B cell (primary cell): Measurements from ENCODE around the gene KLF4. TPM values are rescaled to one million over a fixed set of nuclear protein-coding genes. Genes with fewer than 3 reads are reported as not detected.
A peak's percentile ranks its signal among the peaks of the same experiment; 100 is the strongest.

ENCODE experiments used
- ATAC-seq: fragments of 200-7000 bp; cut with Tn5 transposase; one replicate; pipeline ENCODE4 v1.10.0; 2021; ENCODE audit warnings: low read depth, mild to moderate bottlenecking, moderate number of reproducible peaks, moderate library complexity
- CTCF ChIA-PET: fragments of 350-600 bp; sonication (Branson Sonifier 250); formaldehyde crosslinking; loops from one replicate; lab custom pipeline; 2021; ENCODE audit warnings: antibody characterized with exemption, inconsistent platforms; lab: Charles Lee
- POLR2A ChIA-PET: fragments of 350-600 bp; sonication (Branson Sonifier 250); formaldehyde crosslinking; loops from one replicate; lab custom pipeline; 2021; ENCODE audit warnings: antibody characterized with exemption; lab: Charles Lee
- DNase-seq: peaks from one replicate; pipeline ENCODE4 v3.0.0; 2013
- H2AFZ ChIP-seq: 2 replicates; pipeline ENCODE4 v1.6.1; 2012; ENCODE audit warnings: mild to moderate bottlenecking, low read depth, low read length; ENCODE audit not compliant: insufficient read depth, poor library complexity, severe bottlenecking
- H3K27ac ChIP-seq, 2 donors: 1 replicate in 1 of 2; 2 replicates in 1 of 2; pipeline ENCODE4 v1.5.1; 2012 to 2013; ENCODE audit warnings: low read length in 2 of 2, mild to moderate bottlenecking in 2 of 2, moderate library complexity in 1 of 2
- H3K27me3 ChIP-seq, 4 experiments: fragments of 200-600 bp in 1 of 4; sonication (generic) in 1 of 4; replicated peaks in 1 of 4; 1 replicate in 2 of 4; 2 replicates in 2 of 4; pipeline versions ENCODE4 v1.6.1 to v1.7.0; 2013 to 2016; ENCODE audit warnings: low read length in 3 of 4, mild to moderate bottlenecking in 2 of 4, mixed read lengths in 1 of 4, moderate library complexity in 1 of 4; ENCODE audit not compliant: insufficient read depth in 4 of 4, control insufficient read depth in 3 of 4; ENCODE audit errors: control extremely low read depth in 1 of 4
- H3K36me3 ChIP-seq, 2 experiments: replicated peaks in 1 of 2; 1 replicate in 1 of 2; 2 replicates in 1 of 2; pipeline versions ENCODE4 v1.6.1 to v1.7.1; 2013; ENCODE audit warnings: low read length in 1 of 2; ENCODE audit not compliant: insufficient read depth in 2 of 2, control insufficient read depth in 1 of 2; ENCODE audit errors: control extremely low read depth in 1 of 2, extremely low read depth in 1 of 2
- H3K4me1 ChIP-seq, 2 donors: fragments of 200-600 bp in 1 of 2; sonication (generic) in 1 of 2; 1 replicate in 1 of 2; 2 replicates in 1 of 2; pipeline versions ENCODE4 v1.5.1 to v1.6.1; 2013 to 2017; ENCODE audit warnings: low read length in 2 of 2; ENCODE audit not compliant: control insufficient read depth in 2 of 2, insufficient read depth in 2 of 2
- H3K4me2 ChIP-seq: replicated peaks from 2 replicates; pipeline ENCODE3; 2012; ENCODE audit warnings: mild to moderate bottlenecking, low read depth, low read length; ENCODE audit not compliant: poor library complexity, severe bottlenecking
- H3K4me3 ChIP-seq, 5 experiments: fragments of 200-600 bp in 1 of 5; sonication (generic) in 1 of 5; 1 replicate in 3 of 5; 2 replicates in 2 of 5; pipeline versions ENCODE4 v1.5.1 to v1.7.0; 2011 to 2016; ENCODE audit warnings: low read length in 4 of 5, mild to moderate bottlenecking in 4 of 5, low read depth in 2 of 5, control low read depth in 1 of 5, moderate library complexity in 1 of 5; ENCODE audit not compliant: insufficient read depth in 1 of 5; ENCODE audit errors: control extremely low read depth in 1 of 5, extremely low read depth in 1 of 5
- H3K79me2 ChIP-seq: fragments of 200-600 bp; sonication (generic); one replicate; pipeline ENCODE4 v1.6.0; 2016; ENCODE audit warnings: low read length; ENCODE audit not compliant: control insufficient read depth, insufficient read depth
- H3K9ac ChIP-seq: fragments of 200-600 bp; sonication (generic); 2 replicates; pipeline ENCODE4 v1.6.1; 2017; ENCODE audit warnings: mild to moderate bottlenecking, low read length, moderate library complexity
- H3K9me3 ChIP-seq, 3 donors: one replicate each; pipeline versions ENCODE4 v1.6.1 to v1.7.1; 2013; ENCODE audit warnings: low read length in 2 of 3; ENCODE audit not compliant: control insufficient read depth in 2 of 3, insufficient read depth in 1 of 3; ENCODE audit errors: control extremely low read depth in 1 of 3
- H4K20me1 ChIP-seq: 2 replicates; pipeline ENCODE4 v1.6.0; 2012; ENCODE audit warnings: mild to moderate bottlenecking, low read length; ENCODE audit not compliant: insufficient read depth, control insufficient read depth, poor library complexity, severe bottlenecking
- H3K27ac Mint-ChIP-seq: one replicate; pipeline ENCODE4 v1.8.0; 2021; ENCODE audit warnings: mixed read lengths
- H3K27me3 Mint-ChIP-seq: one replicate; pipeline ENCODE4 v1.8.0; 2021; ENCODE audit warnings: mixed read lengths
- H3K4me1 Mint-ChIP-seq: one replicate; pipeline ENCODE4 v1.8.0; 2021; ENCODE audit warnings: mixed read lengths
- H3K4me3 Mint-ChIP-seq: one replicate; pipeline ENCODE4 v1.8.0; 2021; ENCODE audit warnings: mixed read lengths
- H3K9me3 Mint-ChIP-seq: one replicate; pipeline ENCODE4 v1.8.0; 2022; ENCODE audit warnings: mixed read lengths; ENCODE audit not compliant: insufficient read depth
- CTCF ChIP-seq: fragments of 200-600 bp; IDR thresholded peaks from one replicate; pipeline ENCODE4 v1.8.0; 2022; ENCODE audit warnings: antibody characterized with exemption, mild to moderate bottlenecking
- EZH2 ChIP-seq: IDR thresholded peaks from 2 replicates; pipeline ENCODE4 v1.6.1; 2012; ENCODE audit warnings: borderline replicate concordance, low read depth, mild to moderate bottlenecking, moderate library complexity, low read length; ENCODE audit not compliant: insufficient read depth, poor library complexity, severe bottlenecking
- WGBS: methylation state at CpG from one replicate; pipeline ENCODE4 v1.1.5; 2013; ENCODE audit warnings: missing lambda C conversion rate; ENCODE audit not compliant: insufficient coverage; 5-methylcytosine and 5-hydroxymethylcytosine counted together
- intact Hi-C: fragments of 100-400 bp; cut with micrococcal nuclease; formaldehyde crosslinking; loops from one replicate; pipeline ENCODE4 v1.10.0; 2022
- polyA plus RNA-seq: library from polyadenylated mRNA; depleted of rRNA; stranded (reverse); fragments of >200 nt; gene quantifications from 2 replicates; pipeline ENCODE4 v1.2.3, GENCODE V29; 2012
- total RNA-seq, 2 donors: library from RNA; stranded (reverse); fragments of 120-200 nt in 1 of 2; gene quantifications; 1 replicate in 1 of 2; 2 replicates in 1 of 2; pipeline versions ENCODE4 v1.2.3 to v1.2.4, GENCODE V29; 2013 to 2022

The KLF4 gene
- total and polyA plus RNA-seq, 2 donors (not counting 1 experiment from before 2014, with no cell fraction given): 3.8 to 244 TPM

GRCh38 chr9:107487521-107488374 lies 1.8 kb downstream of the KLF4 start:
- WGBS: 17% methylated on average over 91 of the region's 91 CpGs
- POLR2A ChIA-PET: no interaction called here

More at GRCh38 chr9:107487521-107488374, 1.8 kb downstream of the KLF4 start:
- Histone ChIP-seq H3K27ac (no peak overlapping the region), H3K79me2 (no peaks in the 10 kb centered on the region), H3K36me3 (no peaks in the 10 kb centered on the region), H2AFZ (no peak overlapping the region), H3K9me3 (peaks cover 0 to 44% (median 0%) of the 10 kb centered on the region in 3 donors), H3K4me2 (peak overlapping the region; percentile 96), H3K4me3 (peak overlapping the region in 4 of 5 experiments; percentile 46 to 86 (median 66)), H3K27me3 (peaks cover 0 to 51% (median 26%) of the 10 kb centered on the region in 4 experiments), H3K9ac (peak overlapping the region; percentile 85), H3K4me1 (peaks cover 35 to 42% of the 10 kb centered on the region in 2 donors), H4K20me1 (no peaks in the 10 kb centered on the region)
- CTCF ChIA-PET: interaction anchor here (1.0 to 2.1 kb wide), 2 partner anchors 1077 to 1274 kb away, joined by 3 to 4 read pairs; no protein-coding TSS in a partner anchor
- ATAC-seq: peak; percentile 11
- intact Hi-C loops: loop anchor here (5.0 kb wide), 2 partner anchors 205 to 1445 kb away; partner anchors contain the start of genes ABITRAM, ELP1 and RAD23B
- H3K4me3 Mint-ChIP-seq: peak overlapping the region; percentile 82
- TF ChIP-seq EZH2 (no peak), CTCF (peak; percentile 39)
- peak; percentile 75 for DNase-seq
- peaks cover 22% of the 10 kb centered on the region for H3K4me1 Mint-ChIP-seq
- H3K27me3 Mint-ChIP-seq: peaks cover 47% of the 10 kb centered on the region
- H3K27ac Mint-ChIP-seq: no peak overlapping the region
- H3K9me3 Mint-ChIP-seq: no peaks in the 10 kb centered on the region
